Measurements from ENCODE around the gene KYNU. TPM values are rescaled to one million over a fixed set of nuclear protein-coding genes. Genes with fewer than 3 reads are reported as not detected.
A peak's percentile ranks its signal among the peaks of the same experiment; 100 is the strongest.
"Not testable (repeated sequence)": the region's sequence is repeated elsewhere in the genome, so short reads cannot be mapped to it uniquely, and the experiment has no call there.

KYNU gene
- polyA plus RNA-seq, 3 donors: 5.6 to 6.3 (median 6.2) TPM

GRCh38 chr2:143000599-143000998 lies 123.1 kb downstream of the KYNU start:
- DNase-seq: no peak

GRCh38 chr2:143001501-143001900 lies 124.0 kb downstream of the KYNU start:
- no peak for DNase-seq

DNA sequence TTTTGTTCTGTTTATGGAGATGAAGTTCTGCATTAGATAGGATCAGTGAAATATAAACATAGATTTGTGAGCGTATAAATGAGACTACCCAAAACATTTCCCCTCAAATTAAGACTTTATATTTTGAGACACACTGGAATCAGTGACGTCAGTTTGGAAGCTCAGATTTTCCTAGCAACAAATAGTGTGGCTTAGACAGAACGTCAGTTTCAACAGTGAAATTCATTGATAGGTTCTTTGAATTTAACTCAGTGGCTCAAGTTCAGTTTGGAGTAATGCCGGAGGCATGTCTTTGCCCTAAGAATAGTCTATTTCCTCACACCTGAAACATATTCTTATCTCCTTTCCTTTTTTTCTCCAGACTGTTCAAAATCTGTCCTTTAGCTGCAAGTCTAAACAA lies 138.2 kb downstream of the KYNU start:
- no peak for DNase-seq

GRCh38 chr2:143026411-143027054 lies 149.1 kb downstream of the KYNU start:
- no peak for DNase-seq

DNA sequence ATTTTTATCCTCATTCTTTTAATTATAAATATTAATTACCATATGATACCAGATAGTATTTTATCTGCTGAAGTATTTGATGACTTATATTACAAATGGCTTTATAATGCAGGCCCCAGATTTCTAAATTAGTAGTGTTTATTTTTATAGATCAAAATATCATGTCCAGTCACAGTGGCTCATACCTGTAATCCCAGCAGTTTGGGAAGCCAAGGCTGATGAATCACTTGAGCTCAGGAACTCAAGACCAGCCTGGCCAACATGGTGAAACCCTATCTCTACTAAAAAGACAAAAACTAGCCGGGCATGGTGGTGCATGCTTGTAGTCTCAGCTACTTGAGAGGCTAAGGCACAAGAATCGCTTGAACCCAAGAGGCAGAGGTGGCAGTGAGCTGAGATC lies 151.7 kb downstream of the KYNU start:
- no peak for DNase-seq

- no peak for DNase-seq
Observed at GRCh38 chr2:143030127-143030526, 152.7 kb downstream of the KYNU start.

- DNase-seq: peak; percentile 78
Observed at GRCh38 chr2:143034292-143035074, 157.0 kb downstream of the KYNU start.

- no peak for DNase-seq
Observed at GRCh38 chr2:143051465-143051864, 174.0 kb downstream of the KYNU start.

GRCh38 chr2:143053437-143053836 lies 176.0 kb downstream of the KYNU start:
- not testable (repeated sequence) for DNase-seq

- DNase-seq: no peak
Observed at GRCh38 chr2:143056550-143056949, 179.1 kb downstream of the KYNU start.

- no peak for DNase-seq
Observed at GRCh38 chr2:143058851-143059250, 181.4 kb downstream of the KYNU start.

DNA sequence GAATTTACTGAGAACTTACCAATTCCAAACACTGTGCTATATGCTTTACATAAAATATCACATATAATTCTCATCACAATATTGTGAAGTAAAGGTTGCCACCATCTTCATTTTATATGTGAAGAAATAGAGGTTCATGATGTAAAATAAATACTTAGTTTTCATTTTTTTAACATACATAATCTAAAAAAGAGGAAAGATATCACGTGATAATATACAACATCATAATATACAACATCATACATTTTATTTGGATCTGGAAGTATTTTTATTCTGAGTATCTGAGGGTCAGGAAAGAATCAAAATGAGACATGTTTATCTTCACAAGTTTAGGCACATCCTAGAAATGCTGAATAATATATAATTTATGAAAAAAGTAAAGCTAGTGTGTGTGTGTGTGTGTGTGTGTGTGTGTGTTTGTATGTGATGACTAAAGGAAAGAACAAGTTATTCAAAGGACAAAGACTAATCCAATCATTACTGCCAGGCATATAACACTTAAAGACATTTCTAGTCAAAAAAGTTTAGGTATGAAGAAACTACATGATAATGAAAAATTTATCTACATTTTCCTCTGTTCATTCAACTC lies 186.2 kb downstream of the KYNU start:
- no peak for DNase-seq

GRCh38 chr2:143068094-143068493 lies 190.6 kb downstream of the KYNU start:
- no peak for DNase-seq

DNA sequence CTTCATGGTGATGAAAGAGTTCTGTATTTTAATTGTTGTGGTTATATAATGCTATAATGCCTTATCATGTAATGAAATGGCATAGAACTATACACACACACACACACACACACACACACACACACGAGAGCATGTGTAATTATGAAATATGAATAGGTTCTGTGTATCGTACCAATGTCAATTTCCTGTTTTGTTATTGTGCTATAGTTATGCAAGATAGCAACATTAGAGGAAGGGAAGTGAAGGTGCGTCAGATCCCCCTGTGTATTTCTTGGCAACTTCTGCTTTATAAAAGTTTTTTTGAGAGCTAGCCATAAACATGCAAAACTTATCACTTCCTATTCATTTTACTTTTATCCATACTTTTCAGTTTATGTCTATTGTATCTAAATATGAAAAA lies 191.0 kb downstream of the KYNU start:
- no peak for DNase-seq

DNA sequence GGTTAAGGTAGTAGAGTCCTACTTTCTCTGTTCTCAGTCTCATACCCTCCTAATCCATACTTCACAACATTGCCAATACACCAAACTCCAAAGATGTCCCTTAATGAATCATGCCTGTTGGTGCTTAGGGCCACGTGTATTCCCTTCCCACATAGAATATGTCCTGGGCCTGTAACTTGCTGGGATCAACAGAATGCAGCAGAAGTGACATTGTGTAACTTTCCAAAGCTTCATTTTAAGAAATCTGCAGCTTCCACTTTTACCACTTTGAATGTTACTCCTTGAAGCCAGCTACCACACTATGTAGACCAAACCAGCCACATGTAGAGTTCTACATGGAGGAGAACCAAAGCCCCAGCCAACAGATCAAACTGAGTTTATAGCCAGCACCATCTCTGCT lies 193.2 kb downstream of the KYNU start:
- DNase-seq: no peak

- no peak for DNase-seq
Observed at GRCh38 chr2:143071185-143071876, 193.9 kb downstream of the KYNU start.

DNA sequence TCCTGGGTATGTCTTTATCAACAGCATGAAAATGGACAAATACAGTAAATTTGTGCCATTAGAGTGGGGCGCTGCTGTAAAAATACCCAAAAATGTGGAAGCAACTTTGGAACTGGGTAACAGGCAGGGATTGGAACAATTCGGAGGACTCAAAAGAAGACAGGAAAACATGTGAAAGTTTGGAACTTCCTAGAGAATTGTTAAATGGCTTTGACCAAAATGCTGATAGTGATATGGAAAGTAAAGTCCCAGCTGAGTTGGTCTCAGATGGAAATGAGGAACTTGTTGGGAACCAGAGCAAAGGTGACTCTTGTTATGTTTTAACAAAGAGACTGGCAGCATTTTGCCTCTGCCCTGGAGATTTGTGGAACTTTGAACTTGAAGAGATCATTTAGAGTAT lies 197.4 kb downstream of the KYNU start:
- not testable (repeated sequence) for DNase-seq

DNA sequence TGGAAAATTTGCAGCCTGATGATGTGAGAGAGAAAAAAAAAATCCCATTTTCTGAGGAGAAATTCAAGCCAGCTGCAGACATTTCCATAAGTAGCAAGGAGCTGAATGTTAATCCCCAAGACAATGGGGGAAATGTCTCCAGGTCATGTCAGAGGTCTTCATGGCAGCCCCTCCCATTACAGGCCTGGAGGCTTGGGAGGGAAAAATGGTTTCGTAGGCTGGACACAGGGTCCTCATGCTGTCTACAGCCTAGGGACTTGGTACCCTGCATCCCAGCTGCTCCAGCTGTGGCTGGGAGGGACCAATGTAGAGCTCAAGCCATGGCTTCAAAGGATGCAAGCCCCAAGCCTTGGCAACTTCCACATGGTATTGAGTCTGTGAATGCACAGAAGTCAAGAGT lies 198.2 kb downstream of the KYNU start:
- no peak for DNase-seq

- DNase-seq: no peak
Observed at GRCh38 chr2:143078104-143078503, 200.6 kb downstream of the KYNU start.

DNA sequence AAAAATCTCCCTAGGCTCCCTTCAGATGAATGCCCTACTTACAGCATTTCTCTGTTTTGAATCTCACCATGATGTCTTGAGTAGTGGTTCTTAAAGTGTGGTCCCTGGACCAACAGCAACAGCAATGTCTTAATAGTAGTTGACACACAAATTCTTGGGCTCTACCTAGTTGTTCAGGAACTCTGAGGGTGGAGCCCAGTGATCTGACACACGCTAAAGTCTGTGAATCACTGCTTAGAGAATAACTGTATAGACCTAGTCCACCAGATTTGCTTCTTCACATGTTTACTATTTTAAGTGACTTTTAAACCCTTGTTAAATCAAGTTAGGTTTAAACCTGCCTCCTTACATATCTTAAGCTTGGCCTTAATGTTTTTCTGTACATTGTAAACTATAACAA lies 204.2 kb downstream of the KYNU start:
- DNase-seq: no peak

GRCh38 chr2:143083636-143084035 lies 206.2 kb downstream of the KYNU start:
- DNase-seq: no peak

GRCh38 chr2:143084462-143084861 lies 207.0 kb downstream of the KYNU start:
- DNase-seq: no peak

All from renal pelvis (tissue), 4 donors.